Measurements from ENCODE around the gene SPAAR.

The SPAAR gene

GRCh38 chr9:35960039-35960655 lies 50.9 kb downstream of the SPAAR start:
- Histone ChIP-seq H3K27ac (no peak overlapping the region), H3K36me3 (replicated peaks) (no peaks in the 10 kb centered on the region), H3K4me3 (ENCODE audit: low read depth, low read length) (no peak overlapping the region), H3K27me3 (replicated peaks) (no peaks in the 10 kb centered on the region)
- in situ Hi-C loops (cut with HindIII; ENCODE audit: low pct_ligation_motif_present, low sequenced_read_pairs) = no loop called here
- TF ChIP-seq, protein P1, sequence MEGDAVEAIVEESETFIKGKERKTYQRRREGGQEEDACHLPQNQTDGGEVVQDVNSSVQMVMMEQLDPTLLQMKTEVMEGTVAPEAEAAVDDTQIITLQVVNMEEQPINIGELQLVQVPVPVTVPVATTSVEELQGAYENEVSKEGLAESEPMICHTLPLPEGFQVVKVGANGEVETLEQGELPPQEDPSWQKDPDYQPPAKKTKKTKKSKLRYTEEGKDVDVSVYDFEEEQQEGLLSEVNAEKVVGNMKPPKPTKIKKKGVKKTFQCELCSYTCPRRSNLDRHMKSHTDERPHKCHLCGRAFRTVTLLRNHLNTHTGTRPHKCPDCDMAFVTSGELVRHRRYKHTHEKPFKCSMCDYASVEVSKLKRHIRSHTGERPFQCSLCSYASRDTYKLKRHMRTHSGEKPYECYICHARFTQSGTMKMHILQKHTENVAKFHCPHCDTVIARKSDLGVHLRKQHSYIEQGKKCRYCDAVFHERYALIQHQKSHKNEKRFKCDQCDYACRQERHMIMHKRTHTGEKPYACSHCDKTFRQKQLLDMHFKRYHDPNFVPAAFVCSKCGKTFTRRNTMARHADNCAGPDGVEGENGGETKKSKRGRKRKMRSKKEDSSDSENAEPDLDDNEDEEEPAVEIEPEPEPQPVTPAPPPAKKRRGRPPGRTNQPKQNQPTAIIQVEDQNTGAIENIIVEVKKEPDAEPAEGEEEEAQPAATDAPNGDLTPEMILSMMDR (IDR thresholded peaks at IDR 0.05; ENCODE audit: low read depth, low read length, missing control alignments) = no peak
- DNase-seq = peak; percentile 71
